SK-N-MC (cell line): ENCODE results near the gene USP17L28.
"Not testable (repeated sequence)": the region's sequence is repeated elsewhere in the genome, so short reads cannot be mapped to it uniquely, and the experiment has no call there.

Source experiments
- DNase-seq: peaks from one replicate; pipeline ENCODE4 v3.0.0-alpha.2; 2011; ENCODE audit warnings: low read depth, low spot score
- H3K27ac ChIP-seq: fragments of 200-600 bp; sonication (generic); 2 replicates; pipeline ENCODE4 v1.5.1; 2016; ENCODE audit warnings: mixed run types
- H3K36me3 ChIP-seq: fragments of 200-600 bp; sonication (generic); 2 replicates; pipeline ENCODE4 v1.6.1; 2017; ENCODE audit warnings: antibody characterized with exemption, low read length, mixed read lengths; ENCODE audit not compliant: insufficient read depth
- H3K4me3 ChIP-seq: fragments of 200-600 bp; sonication (generic); 2 replicates; pipeline ENCODE4 v1.5.1; 2016
- H3K9ac ChIP-seq: fragments of 200-600 bp; sonication (generic); 2 replicates; pipeline ENCODE4 v1.8.0; 2017; ENCODE audit warnings: mixed run types, mixed read lengths; ENCODE audit not compliant: insufficient read length
- H3K9me3 ChIP-seq: fragments of 200-600 bp; sonication (generic); 2 replicates; pipeline ENCODE4 v1.6.1; 2017; ENCODE audit warnings: low read depth, mild to moderate bottlenecking, antibody characterized with exemption, low read length, moderate library complexity, mixed read lengths

The USP17L28 gene, protein sequence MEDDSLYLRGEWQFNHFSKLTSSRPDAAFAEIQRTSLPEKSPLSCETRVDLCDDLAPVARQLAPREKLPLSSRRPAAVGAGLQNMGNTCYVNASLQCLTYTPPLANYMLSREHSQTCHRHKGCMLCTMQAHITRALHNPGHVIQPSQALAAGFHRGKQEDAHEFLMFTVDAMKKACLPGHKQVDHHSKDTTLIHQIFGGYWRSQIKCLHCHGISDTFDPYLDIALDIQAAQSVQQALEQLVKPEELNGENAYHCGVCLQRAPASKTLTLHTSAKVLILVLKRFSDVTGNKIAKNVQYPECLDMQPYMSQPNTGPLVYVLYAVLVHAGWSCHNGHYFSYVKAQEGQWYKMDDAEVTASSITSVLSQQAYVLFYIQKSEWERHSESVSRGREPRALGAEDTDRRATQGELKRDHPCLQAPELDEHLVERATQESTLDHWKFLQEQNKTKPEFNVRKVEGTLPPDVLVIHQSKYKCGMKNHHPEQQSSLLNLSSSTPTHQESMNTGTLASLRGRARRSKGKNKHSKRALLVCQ

DNA sequence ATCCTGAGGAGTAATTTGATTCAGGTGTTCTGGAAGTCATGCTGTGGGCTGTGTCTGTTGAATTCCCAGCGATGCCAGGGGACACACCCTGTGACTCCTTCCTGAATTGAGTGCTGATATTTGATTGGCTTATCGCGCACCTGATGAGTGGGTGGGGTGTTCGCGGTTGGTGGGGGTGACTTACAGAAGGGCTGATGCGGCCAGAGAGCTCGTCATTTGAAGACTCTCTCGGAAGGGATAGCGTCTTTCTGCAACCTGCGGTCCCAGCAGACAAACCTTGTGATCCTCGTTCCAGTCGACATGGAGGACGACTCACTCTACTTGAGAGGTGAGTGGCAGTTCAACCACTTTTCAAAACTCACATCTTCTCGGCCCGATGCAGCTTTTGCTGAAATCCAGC, at the start of gene USP17L28:
USP17L28 (plus strand) TSS at position 301 of the 400 bp plus-strand sequence; CDS start at position 301, 0 bp downstream.
- H3K27ac ChIP-seq, H3K4me3 ChIP-seq, H3K9me3 ChIP-seq, DNase-seq, H3K36me3 ChIP-seq, H3K9ac ChIP-seq: not testable (repeated sequence)

DNA sequence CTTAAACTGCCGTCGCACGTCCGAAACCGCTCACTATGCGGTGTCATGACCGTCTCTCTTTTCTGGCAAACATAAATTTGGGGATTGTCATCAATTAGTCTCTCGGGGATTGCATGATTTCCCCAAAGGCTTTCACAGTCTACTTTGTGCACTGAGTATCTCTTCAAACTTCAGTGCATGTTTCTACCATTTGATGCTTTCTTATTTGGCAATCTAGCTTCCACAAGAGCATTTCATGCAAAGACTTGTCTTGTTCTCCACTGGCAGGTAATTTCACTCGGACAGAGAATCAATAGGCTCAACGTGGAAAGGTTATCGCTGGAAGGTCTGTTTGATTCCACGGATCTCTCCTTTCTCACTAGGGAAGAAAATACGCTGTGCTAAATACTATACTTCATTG, 24.5 kb upstream of the USP17L28 start:
- DNase-seq, H3K9me3 ChIP-seq, H3K9ac ChIP-seq, H3K4me3 ChIP-seq, H3K27ac ChIP-seq, H3K36me3 ChIP-seq: not testable (repeated sequence)

DNA sequence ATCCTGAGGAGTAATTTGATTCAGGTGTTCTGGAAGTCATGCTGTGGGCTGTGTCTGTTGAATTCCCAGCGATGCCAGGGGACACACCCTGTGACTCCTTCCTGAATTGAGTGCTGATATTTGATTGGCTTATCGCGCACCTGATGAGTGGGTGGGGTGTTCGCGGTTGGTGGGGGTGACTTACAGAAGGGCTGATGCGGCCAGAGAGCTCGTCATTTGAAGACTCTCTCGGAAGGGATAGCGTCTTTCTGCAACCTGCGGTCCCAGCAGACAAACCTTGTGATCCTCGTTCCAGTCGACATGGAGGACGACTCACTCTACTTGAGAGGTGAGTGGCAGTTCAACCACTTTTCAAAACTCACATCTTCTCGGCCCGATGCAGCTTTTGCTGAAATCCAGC, 23.8 kb upstream of the USP17L28 start, which contains the start of gene USP17L24:
USP17L24 (plus strand) TSS at position 301 of the 400 bp plus-strand sequence; CDS start at position 301, 0 bp downstream.
- not testable (repeated sequence) for H3K4me3 ChIP-seq, H3K9me3 ChIP-seq

DNA sequence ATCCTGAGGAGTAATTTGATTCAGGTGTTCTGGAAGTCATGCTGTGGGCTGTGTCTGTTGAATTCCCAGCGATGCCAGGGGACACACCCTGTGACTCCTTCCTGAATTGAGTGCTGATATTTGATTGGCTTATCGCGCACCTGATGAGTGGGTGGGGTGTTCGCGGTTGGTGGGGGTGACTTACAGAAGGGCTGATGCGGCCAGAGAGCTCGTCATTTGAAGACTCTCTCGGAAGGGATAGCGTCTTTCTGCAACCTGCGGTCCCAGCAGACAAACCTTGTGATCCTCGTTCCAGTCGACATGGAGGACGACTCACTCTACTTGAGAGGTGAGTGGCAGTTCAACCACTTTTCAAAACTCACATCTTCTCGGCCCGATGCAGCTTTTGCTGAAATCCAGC, 19.1 kb upstream of the USP17L28 start, which contains the start of gene USP17L25:
USP17L25 (plus strand) TSS at position 301 of the 400 bp plus-strand sequence; CDS start at position 301, 0 bp downstream.
- H3K9me3 ChIP-seq, DNase-seq, H3K27ac ChIP-seq, H3K9ac ChIP-seq, H3K4me3 ChIP-seq, H3K36me3 ChIP-seq: not testable (repeated sequence)

More for the DNA sequence above, 23.8 kb upstream of the USP17L28 start, which contains the start of gene USP17L24:
- not testable (repeated sequence) for H3K9ac ChIP-seq, DNase-seq, H3K27ac ChIP-seq, H3K36me3 ChIP-seq

DNA sequence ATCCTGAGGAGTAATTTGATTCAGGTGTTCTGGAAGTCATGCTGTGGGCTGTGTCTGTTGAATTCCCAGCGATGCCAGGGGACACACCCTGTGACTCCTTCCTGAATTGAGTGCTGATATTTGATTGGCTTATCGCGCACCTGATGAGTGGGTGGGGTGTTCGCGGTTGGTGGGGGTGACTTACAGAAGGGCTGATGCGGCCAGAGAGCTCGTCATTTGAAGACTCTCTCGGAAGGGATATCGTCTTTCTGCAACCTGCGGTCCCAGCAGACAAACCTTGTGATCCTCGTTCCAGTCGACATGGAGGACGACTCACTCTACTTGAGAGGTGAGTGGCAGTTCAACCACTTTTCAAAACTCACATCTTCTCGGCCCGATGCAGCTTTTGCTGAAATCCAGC, 14.3 kb upstream of the USP17L28 start, which contains the start of gene USP17L26:
USP17L26 (plus strand) TSS at position 301 of the 400 bp plus-strand sequence; CDS start at position 301, 0 bp downstream.
- not testable (repeated sequence) for H3K9me3 ChIP-seq, H3K36me3 ChIP-seq, H3K27ac ChIP-seq, H3K4me3 ChIP-seq, DNase-seq, H3K9ac ChIP-seq

DNA sequence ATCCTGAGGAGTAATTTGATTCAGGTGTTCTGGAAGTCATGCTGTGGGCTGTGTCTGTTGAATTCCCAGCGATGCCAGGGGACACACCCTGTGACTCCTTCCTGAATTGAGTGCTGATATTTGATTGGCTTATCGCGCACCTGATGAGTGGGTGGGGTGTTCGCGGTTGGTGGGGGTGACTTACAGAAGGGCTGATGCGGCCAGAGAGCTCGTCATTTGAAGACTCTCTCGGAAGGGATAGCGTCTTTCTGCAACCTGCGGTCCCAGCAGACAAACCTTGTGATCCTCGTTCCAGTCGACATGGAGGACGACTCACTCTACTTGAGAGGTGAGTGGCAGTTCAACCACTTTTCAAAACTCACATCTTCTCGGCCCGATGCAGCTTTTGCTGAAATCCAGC, 9.6 kb upstream of the USP17L28 start, which contains the start of gene USP17L5:
USP17L5 (plus strand) TSS at position 301 of the 400 bp plus-strand sequence; CDS start at position 301, 0 bp downstream.
- not testable (repeated sequence) for DNase-seq, H3K9me3 ChIP-seq, H3K27ac ChIP-seq, H3K4me3 ChIP-seq, H3K36me3 ChIP-seq, H3K9ac ChIP-seq

DNA sequence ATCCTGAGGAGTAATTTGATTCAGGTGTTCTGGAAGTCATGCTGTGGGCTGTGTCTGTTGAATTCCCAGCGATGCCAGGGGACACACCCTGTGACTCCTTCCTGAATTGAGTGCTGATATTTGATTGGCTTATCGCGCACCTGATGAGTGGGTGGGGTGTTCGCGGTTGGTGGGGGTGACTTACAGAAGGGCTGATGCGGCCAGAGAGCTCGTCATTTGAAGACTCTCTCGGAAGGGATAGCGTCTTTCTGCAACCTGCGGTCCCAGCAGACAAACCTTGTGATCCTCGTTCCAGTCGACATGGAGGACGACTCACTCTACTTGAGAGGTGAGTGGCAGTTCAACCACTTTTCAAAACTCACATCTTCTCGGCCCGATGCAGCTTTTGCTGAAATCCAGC, 4.8 kb upstream of the USP17L28 start, which contains the start of gene USP17L27:
USP17L27 (plus strand) TSS at position 301 of the 400 bp plus-strand sequence; CDS start at position 301, 0 bp downstream.
- not testable (repeated sequence) for H3K27ac ChIP-seq, H3K9me3 ChIP-seq, DNase-seq, H3K36me3 ChIP-seq, H3K9ac ChIP-seq, H3K4me3 ChIP-seq

DNA sequence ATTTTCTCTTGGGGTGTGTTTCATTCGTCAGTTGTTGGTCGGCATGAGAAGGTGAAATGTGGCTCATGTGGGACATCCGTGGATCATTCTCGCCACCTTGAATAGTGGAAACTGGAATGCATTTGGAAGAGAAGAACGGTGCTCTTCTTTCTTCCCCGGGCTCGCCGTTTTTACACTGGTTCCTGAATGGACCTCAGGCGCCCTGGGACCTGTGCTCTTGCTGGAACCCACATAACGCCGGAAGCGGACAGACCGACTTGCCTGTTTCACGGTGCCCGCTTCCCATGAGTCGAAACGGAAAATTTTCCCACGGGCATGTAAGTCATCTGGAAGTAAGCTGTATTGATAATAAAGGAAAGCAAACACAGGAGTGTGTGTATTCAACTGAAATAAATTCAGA, 2.2 kb downstream of the USP17L28 start:
- H3K4me3 ChIP-seq, H3K9me3 ChIP-seq, H3K36me3 ChIP-seq, H3K9ac ChIP-seq, DNase-seq, H3K27ac ChIP-seq: not testable (repeated sequence)

DNA sequence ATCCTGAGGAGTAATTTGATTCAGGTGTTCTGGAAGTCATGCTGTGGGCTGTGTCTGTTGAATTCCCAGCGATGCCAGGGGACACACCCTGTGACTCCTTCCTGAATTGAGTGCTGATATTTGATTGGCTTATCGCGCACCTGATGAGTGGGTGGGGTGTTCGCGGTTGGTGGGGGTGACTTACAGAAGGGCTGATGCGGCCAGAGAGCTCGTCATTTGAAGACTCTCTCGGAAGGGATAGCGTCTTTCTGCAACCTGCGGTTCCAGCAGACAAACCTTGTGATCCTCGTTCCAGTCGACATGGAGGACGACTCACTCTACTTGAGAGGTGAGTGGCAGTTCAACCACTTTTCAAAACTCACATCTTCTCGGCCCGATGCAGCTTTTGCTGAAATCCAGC, 4.6 kb downstream of the USP17L28 start, which contains the start of gene USP17L29:
USP17L29 (plus strand) TSS at position 301 of the 400 bp plus-strand sequence; CDS start at position 301, 0 bp downstream.
- not testable (repeated sequence) for H3K36me3 ChIP-seq, H3K9me3 ChIP-seq, DNase-seq, H3K4me3 ChIP-seq, H3K27ac ChIP-seq, H3K9ac ChIP-seq

DNA sequence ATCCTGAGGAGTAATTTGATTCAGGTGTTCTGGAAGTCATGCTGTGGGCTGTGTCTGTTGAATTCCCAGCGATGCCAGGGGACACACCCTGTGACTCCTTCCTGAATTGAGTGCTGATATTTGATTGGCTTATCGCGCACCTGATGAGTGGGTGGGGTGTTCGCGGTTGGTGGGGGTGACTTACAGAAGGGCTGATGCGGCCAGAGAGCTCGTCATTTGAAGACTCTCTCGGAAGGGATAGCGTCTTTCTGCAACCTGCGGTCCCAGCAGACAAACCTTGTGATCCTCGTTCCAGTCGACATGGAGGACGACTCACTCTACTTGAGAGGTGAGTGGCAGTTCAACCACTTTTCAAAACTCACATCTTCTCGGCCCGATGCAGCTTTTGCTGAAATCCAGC, 14.1 kb downstream of the USP17L28 start, which contains the start of gene USP17L30:
USP17L30 (plus strand) TSS at position 301 of the 400 bp plus-strand sequence; CDS start at position 301, 0 bp downstream.
- H3K36me3 ChIP-seq, H3K9me3 ChIP-seq, H3K9ac ChIP-seq, H3K4me3 ChIP-seq, H3K27ac ChIP-seq, DNase-seq: not testable (repeated sequence)

DNA sequence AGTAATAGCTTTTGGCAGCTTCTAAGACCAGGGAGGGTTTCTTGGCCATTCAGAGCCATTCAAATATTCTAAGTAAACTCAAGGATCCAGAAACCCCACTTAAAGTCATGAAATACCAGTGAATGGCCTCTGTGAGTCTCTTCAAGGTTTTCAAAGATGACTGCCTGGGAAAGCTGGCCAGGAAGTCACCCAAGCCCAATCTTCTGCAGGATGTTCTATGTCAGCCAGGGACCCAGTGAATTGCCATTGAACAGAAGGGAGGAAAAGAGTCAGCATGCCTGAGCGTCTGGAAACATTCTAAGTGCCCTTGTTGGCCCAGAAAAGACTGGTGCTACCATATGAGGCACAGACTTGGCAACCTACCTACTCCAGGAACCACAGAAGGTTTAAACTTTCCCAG, 31.2 kb downstream of the USP17L28 start:
- H3K9me3 ChIP-seq, H3K9ac ChIP-seq, DNase-seq, H3K36me3 ChIP-seq, H3K27ac ChIP-seq, H3K4me3 ChIP-seq: not testable (repeated sequence)

DNA sequence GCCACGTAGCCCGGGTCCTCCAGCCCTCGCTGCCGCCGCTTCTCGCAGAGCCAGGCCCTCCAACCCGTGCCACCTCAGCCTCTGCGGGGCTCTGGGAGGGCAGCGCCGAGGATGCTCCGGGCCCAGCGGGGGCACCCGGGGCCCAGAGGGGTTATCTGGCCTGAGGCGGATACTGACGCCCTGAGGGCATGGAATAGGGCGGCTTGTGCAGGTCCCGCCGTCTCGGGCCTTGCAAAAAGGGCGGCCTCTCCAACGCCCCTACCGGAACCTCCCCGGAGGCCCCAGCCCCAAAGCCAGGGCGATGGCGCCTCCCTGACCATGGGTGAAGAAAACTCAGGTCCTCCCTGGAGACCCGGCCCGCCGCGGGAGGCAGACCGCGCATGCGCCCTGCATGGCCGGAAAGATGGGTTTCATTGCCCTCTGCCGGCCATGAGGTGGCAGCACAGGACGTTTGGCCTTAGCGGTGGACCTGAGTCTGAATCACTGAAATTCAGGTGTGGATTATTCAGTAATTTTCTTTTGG, 32.4 kb downstream of the USP17L28 start:
- H3K4me3 ChIP-seq, H3K36me3 ChIP-seq, H3K27ac ChIP-seq, H3K9me3 ChIP-seq, DNase-seq, H3K9ac ChIP-seq: not testable (repeated sequence)
